ENCODE data around the gene LRRC1.

LRRC1 gene

DNA sequence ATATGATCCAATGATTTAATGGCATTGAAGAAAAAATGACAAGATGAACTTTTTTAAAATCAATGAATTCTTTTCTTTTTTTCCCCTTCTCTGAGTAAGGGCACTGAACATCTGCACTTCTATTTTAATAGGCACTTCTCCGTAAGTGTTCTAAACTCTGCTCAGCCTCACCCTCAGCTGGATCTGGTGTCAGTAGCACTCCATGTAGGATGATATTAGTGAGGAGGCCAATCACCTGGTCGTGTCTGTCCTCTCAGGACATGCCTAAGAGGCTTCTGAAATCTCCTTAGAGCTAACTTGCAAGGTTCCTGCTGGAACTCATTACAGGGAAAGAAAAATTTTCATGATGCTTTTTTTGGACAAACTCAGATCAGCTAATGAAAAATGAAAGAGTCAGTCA, 167.8 kb downstream of the LRRC1 start:
- CTCF ChIA-PET, result interaction anchor here (1.3 to 1.8 kb wide), 2 partner anchors 13 to 48 kb away, joined by 3 read pairs; no protein-coding TSS in a partner anchor
- TF ChIP-seq, protein P1, sequence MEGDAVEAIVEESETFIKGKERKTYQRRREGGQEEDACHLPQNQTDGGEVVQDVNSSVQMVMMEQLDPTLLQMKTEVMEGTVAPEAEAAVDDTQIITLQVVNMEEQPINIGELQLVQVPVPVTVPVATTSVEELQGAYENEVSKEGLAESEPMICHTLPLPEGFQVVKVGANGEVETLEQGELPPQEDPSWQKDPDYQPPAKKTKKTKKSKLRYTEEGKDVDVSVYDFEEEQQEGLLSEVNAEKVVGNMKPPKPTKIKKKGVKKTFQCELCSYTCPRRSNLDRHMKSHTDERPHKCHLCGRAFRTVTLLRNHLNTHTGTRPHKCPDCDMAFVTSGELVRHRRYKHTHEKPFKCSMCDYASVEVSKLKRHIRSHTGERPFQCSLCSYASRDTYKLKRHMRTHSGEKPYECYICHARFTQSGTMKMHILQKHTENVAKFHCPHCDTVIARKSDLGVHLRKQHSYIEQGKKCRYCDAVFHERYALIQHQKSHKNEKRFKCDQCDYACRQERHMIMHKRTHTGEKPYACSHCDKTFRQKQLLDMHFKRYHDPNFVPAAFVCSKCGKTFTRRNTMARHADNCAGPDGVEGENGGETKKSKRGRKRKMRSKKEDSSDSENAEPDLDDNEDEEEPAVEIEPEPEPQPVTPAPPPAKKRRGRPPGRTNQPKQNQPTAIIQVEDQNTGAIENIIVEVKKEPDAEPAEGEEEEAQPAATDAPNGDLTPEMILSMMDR (IDR thresholded peaks at IDR 0.05; ENCODE audit: control extremely low read depth, extremely low read depth, low read depth, missing control alignments), result no peak
- DNase-seq (ENCODE audit: extremely low spot score), result no peak
- POLR2A ChIA-PET, result no interaction called here

DNA sequence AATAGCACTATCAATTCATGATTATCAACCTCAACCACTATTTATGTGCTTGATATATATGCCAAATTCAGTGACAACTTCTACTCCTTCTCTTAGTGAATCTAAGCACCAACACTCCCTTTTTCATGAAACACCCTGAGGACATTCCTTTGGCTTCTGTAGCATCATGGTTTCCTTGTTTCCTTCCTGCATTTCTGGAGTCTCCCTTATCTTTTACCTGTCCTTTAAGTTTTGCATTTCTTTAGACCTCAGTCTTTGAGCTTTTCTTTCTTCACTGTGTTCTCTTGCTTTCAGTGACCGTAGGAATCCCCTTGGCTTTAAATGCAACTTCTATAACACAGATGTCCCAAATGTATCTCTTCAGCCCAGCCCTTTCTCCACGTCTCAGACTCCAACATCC, 172.6 kb downstream of the LRRC1 start:
- CTCF ChIA-PET, result interaction anchor here (0.6 to 2.4 kb wide), 4 partner anchors 8 to 14 kb away, joined by 3 to 10 read pairs (median 3); no protein-coding TSS in a partner anchor
- no peak for DNase-seq (ENCODE audit: extremely low spot score)
- TF ChIP-seq, protein P1 (IDR thresholded peaks at IDR 0.05; ENCODE audit: control extremely low read depth, extremely low read depth, low read depth, missing control alignments), result no peak
- POLR2A ChIA-PET, result no interaction called here

Data from GM10248 (cell line).